Vagina (tissue), 2 donors: ENCODE results near the gene PHF5A.

Source experiments
- CTCF ChIP-seq, 3 experiments: fragments of 450-650 bp in 2 of 3; fragments of 200-600 bp in 1 of 3; sonication (generic) in 1 of 3; IDR thresholded peaks; one replicate each; pipeline ENCODE4 v1.5.1; 2017 to 2019; ENCODE audit warnings: antibody characterized with exemption in 3 of 3, mild to moderate bottlenecking in 2 of 3, moderate library complexity in 2 of 3
- POLR2AphosphoS5 ChIP-seq, 2 donors: sonication (generic); formaldehyde crosslinking; IDR thresholded peaks; one replicate each; pipeline ENCODE4 v1.9.0; 2017; ENCODE audit warnings: antibody characterized with exemption in 2 of 2, mild to moderate bottlenecking in 2 of 2, low read depth in 1 of 2; ENCODE audit not compliant: insufficient read depth in 1 of 2

GRCh38 chr22:41518048-41518347, 49.5 kb upstream of the PHF5A start:
- TF ChIP-seq CTCF (IDR thresholded peaks at IDR 0.05) (no peak), POLR2AphosphoS5 (IDR thresholded peaks at IDR 0.05; ENCODE audit: insufficient read depth in 1 of 2, low read depth in 1 of 2) (no peak)
